AG08396 (cell line): ENCODE results near the gene ABCG1.

Experiments used
- DNase-seq: peaks from one replicate; pipeline ENCODE4 v3.0.0; 2012; ENCODE audit warnings: low spot score, mixed read lengths

ABCG1 gene

DNA sequence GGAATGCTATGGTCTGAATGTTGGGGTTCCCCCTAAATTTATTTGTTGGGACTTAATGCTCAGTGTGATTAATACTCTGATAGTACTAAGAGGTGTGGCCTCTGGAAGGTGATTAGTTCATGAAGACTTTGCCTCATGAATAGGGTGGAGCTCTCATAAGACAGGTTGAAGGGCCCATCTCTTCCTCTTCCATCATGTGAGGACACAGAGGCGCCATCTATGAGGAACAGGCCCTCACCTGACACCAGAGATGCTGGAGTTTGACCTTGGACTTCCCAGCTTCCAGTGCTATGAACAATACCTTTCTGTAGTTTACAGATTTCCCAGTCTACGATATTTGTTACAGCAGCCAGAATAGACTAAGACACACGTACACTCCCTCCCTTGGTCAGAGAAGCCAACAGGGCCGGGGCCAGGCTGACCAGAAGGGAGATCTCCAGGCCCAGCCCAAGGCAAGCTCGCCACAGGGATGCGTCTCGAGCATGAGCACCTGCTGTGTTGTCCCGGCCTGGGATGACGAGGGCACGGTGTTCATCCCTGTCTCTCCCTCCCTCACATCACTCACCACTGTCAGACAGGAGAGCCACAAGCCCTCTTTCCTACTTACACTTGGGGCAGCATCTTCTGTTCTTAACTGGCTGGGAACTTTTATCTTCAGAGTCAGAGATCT, 4.7 kb upstream of the ABCG1 start:
- DNase-seq: no peak

- DNase-seq: no peak
Observed at GRCh38 chr21:42214921-42215320, 4.0 kb upstream of the ABCG1 start.

GRCh38 chr21:42215942-42216725, 2.8 kb upstream of the ABCG1 start:
- no peak for DNase-seq

DNA sequence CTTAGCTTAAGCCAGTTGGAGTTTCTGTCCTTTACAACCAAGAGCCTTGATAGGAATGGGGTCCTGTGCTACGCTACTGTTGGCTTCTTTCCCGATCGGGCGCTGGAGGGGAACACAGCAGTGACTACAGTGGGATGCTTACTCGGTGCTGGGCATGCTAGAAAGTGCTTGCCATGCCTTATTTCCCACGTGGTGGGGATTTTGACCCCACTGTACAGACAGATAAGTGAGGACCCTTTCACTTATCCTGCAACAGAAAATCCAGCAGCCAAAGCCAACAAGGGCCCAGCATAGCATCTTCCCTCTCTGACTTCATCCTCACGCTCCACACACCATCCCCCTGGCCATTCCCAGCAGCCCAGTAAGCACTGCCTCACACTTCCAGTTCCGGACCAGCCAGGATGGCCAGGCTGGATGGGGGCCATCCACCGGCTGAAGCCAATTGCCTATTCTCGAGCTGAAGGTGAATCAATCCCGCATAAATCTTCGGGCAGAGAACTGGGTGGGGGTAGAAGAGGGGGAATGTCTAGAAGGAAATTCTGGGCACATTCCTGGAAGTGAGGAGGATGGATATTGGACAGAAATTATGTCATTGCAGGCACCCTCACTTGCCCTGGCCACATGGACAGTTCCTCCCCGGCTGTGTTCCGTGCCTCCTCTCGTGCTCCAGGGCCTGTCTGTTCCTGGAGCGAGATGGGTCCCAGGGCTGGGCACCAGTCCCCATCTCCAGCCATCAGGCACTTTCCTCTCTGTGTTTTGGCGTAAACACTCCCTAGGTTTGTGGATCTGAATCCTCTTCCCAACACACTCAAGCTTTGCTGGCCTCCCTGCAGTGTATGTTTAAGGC, 2.0 kb upstream of the ABCG1 start:
- DNase-seq: no peak

GRCh38 chr21:42219606-42220137, 732 bp downstream of the ABCG1 start:
- no peak for DNase-seq

GRCh38 chr21:42220138-42220701, 1.3 kb downstream of the ABCG1 start:
- peak; percentile 73 for DNase-seq

DNA sequence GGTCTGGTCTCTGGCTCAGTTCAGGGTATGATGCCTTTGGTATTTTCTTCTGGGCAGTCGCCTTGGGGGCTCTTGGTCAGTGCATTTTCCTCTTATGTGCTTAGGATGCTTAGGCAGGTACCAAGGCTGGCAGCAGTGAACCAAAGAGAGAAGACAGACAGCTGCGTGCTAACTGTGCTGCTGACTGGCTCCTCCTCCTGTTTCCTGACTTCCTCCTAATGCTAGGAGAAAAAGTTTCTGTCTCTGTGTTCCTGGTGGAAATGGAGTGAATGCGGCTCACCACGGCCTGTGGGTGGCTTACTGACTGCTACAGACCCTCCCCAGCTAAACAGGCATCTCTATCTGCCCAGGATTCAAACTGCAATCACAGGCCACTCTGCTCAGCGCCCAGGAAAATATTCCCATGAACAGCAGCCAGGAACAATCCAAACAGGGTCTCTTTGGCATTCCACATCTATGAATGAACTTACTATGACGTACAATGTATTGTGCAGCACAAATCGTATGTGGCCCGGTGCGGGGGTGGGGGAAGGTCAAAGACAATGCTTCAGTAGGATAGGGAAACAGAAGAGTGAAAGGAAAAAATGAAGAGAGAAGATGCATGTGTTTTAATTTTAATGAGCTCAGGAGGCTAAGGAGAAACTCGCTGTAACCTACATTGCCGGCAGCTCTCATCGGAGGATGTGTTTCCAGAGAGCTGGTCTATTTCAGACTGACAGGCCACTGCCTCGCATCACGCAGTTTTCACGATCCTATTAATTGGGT, 2.8 kb downstream of the ABCG1 start:
- DNase-seq: no peak

DNA sequence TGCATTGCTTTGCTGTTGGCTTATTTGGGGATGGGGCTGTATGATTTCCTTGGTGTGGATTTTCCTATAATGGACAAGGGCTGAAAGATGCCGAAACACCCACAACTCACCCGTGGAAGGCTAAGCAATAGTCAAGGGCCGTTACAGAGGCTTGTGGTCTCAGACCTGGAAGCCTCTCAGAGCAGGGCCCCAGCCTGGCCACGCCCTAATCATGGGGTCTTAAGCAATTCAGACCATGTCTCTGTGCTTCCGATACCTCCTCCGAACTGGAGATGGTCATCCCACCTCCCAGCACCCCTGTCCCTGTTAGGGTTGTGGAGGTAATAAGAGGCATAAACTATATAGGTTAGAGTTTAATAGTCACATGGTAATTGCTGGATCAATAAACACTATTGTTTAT, 3.4 kb downstream of the ABCG1 start:
- DNase-seq: no peak

GRCh38 chr21:42222821-42223390, 4.0 kb downstream of the ABCG1 start:
- no peak for DNase-seq

- DNase-seq: no peak
Observed at GRCh38 chr21:42223826-42224575, 5.1 kb downstream of the ABCG1 start.

DNA sequence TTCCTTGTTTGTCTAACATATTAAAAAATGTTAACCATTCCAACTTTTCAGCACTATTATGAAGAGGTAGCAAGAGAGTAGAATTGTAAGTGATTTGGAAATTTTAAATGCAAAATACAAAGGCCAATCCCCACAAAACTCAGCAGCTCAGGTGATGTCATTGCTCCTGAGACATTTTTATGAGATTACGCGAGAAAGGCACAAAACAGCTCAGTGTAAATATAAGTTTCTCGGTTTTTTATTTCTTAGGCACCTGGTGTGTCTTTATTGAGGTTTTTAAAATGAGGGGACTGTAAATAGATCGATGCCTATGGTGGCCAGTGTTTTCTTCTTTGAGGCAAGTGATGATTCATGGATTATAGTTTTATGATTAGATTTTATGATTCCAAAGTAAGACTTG, 6.1 kb downstream of the ABCG1 start:
- no peak for DNase-seq

- no peak for DNase-seq
Observed at GRCh38 chr21:42225571-42226155, 6.7 kb downstream of the ABCG1 start.

GRCh38 chr21:42226626-42227025, 7.7 kb downstream of the ABCG1 start:
- DNase-seq: no peak

DNA sequence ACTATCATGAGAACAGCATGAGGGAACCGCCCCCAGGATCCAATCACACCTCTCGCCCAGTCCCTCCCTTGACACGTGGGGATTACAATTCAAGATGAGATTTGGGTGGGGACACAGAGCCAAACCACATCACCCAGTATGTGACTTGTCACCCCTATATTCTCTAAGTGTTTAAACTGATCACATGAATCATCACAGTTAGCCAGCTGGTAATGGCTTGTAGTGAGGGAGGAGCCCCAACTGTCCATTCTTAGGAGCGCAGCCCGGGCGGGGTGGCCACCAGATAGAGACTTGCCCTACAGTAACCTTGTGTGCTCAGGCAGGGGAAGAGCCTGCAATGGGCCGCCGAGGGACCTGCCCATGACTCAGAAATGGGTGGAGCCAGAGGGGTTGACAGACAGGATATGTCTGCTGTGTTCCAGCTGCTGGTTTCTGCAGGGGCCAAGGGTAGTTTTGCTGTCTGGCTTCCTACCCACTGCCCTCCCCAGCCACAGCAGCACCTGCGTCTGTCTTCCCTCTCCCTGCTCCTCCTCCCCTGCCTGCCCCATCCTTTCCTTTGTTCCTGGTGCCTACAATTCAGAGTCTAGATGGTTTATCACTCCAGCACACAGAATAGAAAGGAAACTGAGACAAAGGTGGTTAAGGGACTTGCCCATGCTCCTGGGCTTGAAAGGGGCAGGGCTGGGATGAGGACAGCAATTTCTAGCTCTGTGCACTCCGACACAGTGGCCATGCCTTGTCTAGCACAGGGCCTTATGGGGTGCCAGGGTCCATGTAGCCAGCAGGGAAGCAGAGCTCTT, 9.2 kb downstream of the ABCG1 start:
- DNase-seq: peak; percentile 88

GRCh38 chr21:42228709-42229220, 9.8 kb downstream of the ABCG1 start:
- no peak for DNase-seq

DNA sequence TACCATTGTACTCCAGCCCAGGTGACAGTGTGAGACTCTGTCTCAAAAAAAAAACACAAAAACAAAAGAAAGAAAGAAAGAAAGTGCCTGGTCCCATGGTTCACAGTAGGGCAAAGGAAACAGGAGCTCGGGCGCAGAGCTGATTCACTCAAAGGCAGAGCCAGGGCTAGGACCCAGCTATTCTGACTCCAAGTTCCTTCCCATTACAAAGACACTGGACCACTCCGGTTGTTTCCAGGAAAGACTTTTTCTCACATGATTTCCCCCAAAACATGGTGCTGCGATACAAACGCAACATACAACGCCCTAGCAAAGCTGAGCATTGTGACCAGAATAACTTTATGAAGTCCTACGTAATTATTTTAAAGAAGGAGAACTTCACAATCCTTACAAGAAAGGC, 10.7 kb downstream of the ABCG1 start:
- no peak for DNase-seq

GRCh38 chr21:42230178-42230577, 11.2 kb downstream of the ABCG1 start:
- no peak for DNase-seq

GRCh38 chr21:42230636-42231035, 11.7 kb downstream of the ABCG1 start:
- no peak for DNase-seq

GRCh38 chr21:42231756-42232155, 12.8 kb downstream of the ABCG1 start:
- no peak for DNase-seq
